GM12864 (cell line): ENCODE measurements around the gene MFNG.

ENCODE experiments used
- DNase-seq: peaks from one replicate; pipeline ENCODE4 v3.0.0-alpha.2; 2011; ENCODE audit warnings: low read depth
- H3K4me3 ChIP-seq: 2 replicates; pipeline ENCODE4 v1.5.1; 2011; ENCODE audit warnings: mild to moderate bottlenecking, low read depth, low read length, control low read depth
- CTCF ChIP-seq: IDR thresholded peaks from 2 replicates; pipeline ENCODE4 v1.5.1; 2011; ENCODE audit warnings: low read depth, mild to moderate bottlenecking, moderate library complexity, low read length, control low read depth, inconsistent platforms; ENCODE audit errors: missing control alignments

MFNG gene

GRCh38 chr22:37487129-37487528 lies 945 bp upstream of the MFNG start:
- TF ChIP-seq CTCF = no peak
- DNase-seq = no peak
- no peak overlapping the region for H3K4me3 ChIP-seq

GRCh38 chr22:37485395-37486223 lies 575 bp downstream of the MFNG start:
- TF ChIP-seq CTCF = no peak
- peak overlapping the region; percentile 79 for H3K4me3 ChIP-seq
- DNase-seq = no peak

- no peak for TF ChIP-seq CTCF
- peak overlapping the region; percentile 79 for H3K4me3 ChIP-seq
- peak; percentile 77 for DNase-seq
Observed at GRCh38 chr22:37484480-37485394, 1.4 kb downstream of the MFNG start.

GRCh38 chr22:37483050-37483449 lies 3.1 kb downstream of the MFNG start:
- no peak for DNase-seq
- TF ChIP-seq CTCF = no peak
- H3K4me3 ChIP-seq = no peak overlapping the region; the same call in 1 of the 2 replicates

DNA sequence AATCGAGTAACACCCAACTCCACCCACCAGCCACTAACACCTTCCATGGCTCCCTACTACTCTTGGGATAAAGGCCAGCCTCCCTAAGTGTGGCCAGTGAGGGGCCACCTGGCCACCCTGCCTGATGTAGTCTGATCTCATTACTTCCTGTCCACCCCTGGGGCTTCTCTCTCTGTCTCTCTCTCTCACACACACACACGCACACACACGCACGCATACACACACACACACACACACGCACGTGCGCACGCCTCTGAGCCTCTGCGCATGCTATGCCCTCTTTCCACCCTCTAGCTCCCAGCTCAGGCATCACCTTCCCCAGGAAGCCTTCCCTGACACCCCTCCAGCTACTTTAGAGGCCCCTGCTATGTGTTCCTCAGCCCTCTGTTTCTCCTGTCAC lies 3.9 kb downstream of the MFNG start:
- TF ChIP-seq CTCF = no peak
- no peak overlapping the region for H3K4me3 ChIP-seq
- DNase-seq = no peak

DNA sequence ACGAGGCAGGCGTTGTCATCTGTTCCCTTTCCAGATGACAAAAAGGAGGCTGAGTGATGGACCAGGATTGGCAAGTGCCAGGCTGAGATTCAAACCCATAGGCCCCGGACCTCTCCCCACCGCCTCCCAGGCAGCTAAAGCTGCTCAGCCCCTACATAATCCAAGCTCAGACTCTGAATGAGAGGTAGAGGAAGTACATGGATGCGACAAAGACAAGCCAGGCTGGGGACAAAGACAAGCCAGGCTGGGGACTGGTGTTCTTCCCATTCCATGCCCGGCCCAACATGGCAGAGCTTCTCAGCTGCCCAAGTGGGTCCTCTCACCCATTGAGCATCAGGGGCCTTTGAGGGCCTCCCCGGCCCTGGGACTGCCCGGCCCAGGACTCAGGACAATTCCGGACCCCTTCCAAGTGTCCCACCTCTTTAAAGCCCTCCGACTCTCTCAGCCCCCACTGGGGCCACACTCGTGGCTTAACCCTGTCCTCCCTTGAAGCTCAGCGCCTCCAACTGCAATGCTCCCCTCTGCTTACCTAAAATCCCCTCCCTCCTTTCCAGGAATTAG lies 4.8 kb downstream of the MFNG start:
- no peak for DNase-seq
- no peak overlapping the region for H3K4me3 ChIP-seq
- no peak for TF ChIP-seq CTCF
